ENCODE measurements around the gene DCLK2. TPM values are rescaled to one million over a fixed set of nuclear protein-coding genes. Genes with fewer than 3 reads are reported as not detected.

DCLK2 gene
- total and polyA plus RNA-seq, 2 experiments from 2014 or later, result 3.2 to 4.8 TPM

GRCh38 chr4:150259861-150260567, 181.8 kb downstream of the DCLK2 start:
- DNase-seq (ENCODE audit: low read depth in 1 of 2, low spot score in 1 of 2), result no peak
- Histone ChIP-seq H3K27me3 (no peaks in the 10 kb centered on the region), H3K4me3 (no peak overlapping the region), H3K4me1 (ENCODE audit: low read depth) (peaks cover 6% of the 10 kb centered on the region), H3K9me3 (ENCODE audit: low read depth) (no peaks in the 10 kb centered on the region), H3K27ac (peak overlapping the region; percentile 50), H3K36me3 (no peaks in the 10 kb centered on the region)
- no peak for TF ChIP-seq CTCF (IDR thresholded peaks at IDR 0.05; ENCODE audit: low read depth, low read length)

DNA sequence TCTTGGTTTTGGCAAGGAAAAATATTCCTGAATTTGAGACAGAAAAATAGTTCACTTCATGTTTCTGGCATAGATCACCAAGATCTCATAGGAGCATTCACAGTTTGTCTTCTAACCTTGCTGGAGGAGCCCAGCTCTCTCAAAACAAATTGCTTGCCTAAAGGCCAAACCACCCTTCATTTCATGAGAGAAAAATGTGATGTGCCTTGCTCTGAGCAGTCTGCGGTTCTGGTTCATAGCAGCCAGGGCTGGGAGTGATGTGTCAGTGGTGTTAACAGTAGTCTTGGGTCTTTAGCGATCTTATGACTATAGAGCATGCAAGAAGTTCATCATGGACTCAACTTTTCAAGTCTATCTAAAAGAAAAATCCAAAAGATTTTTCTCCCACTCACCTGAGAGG, 183.3 kb downstream of the DCLK2 start:
- Histone ChIP-seq H3K27ac (no peak overlapping the region), H3K27me3 (no peaks in the 10 kb centered on the region), H3K36me3 (no peaks in the 10 kb centered on the region), H3K4me3 (no peak overlapping the region), H3K9me3 (ENCODE audit: low read depth) (no peaks in the 10 kb centered on the region), H3K4me1 (ENCODE audit: low read depth) (peaks cover 6% of the 10 kb centered on the region)
- no peak for DNase-seq (ENCODE audit: low read depth in 1 of 2, low spot score in 1 of 2)
- no peak for TF ChIP-seq CTCF (IDR thresholded peaks at IDR 0.05; ENCODE audit: low read depth, low read length)

DNA sequence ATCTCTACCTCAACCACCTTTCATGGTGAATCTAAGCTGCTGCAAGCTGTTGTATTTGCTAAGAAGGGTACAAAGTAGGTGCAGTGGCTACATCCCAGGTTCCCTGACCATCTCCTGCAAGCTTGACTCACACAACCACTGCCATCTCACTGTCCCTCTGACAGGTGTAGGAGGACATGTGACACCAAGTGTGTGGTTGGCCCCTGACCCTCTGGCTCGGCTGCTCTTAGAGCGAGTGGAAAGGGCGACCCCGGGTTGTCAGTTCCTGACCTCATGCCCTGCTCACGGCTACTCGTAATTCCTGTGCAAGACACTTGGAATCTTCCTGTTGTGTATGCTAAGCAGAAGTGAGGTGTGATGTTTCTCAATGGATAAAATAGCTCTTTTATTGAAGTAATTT, 184.4 kb downstream of the DCLK2 start:
- no peaks in the 10 kb centered on the region for H3K36me3 ChIP-seq
- H3K4me1 ChIP-seq (ENCODE audit: low read depth), result peaks cover 6% of the 10 kb centered on the region
- H3K4me3 ChIP-seq, result no peak overlapping the region
- TF ChIP-seq CTCF (IDR thresholded peaks at IDR 0.05; ENCODE audit: low read depth, low read length), result no peak
- H3K9me3 ChIP-seq (ENCODE audit: low read depth), result no peaks in the 10 kb centered on the region
- H3K27ac ChIP-seq, result no peak overlapping the region
- DNase-seq (ENCODE audit: low read depth in 1 of 2, low spot score in 1 of 2), result no peak
- H3K27me3 ChIP-seq, result no peaks in the 10 kb centered on the region

GRCh38 chr4:150264595-150265161, 186.4 kb downstream of the DCLK2 start:
- Histone ChIP-seq H3K4me1 (ENCODE audit: low read depth) (peaks cover under 1% of the 10 kb centered on the region), H3K36me3 (no peaks in the 10 kb centered on the region), H3K27me3 (no peaks in the 10 kb centered on the region), H3K9me3 (ENCODE audit: low read depth) (no peaks in the 10 kb centered on the region), H3K4me3 (no peak overlapping the region), H3K27ac (no peak overlapping the region)
- TF ChIP-seq CTCF (IDR thresholded peaks at IDR 0.05; ENCODE audit: low read depth, low read length), result no peak
- no peak for DNase-seq (ENCODE audit: low read depth in 1 of 2, low spot score in 1 of 2)

DNA sequence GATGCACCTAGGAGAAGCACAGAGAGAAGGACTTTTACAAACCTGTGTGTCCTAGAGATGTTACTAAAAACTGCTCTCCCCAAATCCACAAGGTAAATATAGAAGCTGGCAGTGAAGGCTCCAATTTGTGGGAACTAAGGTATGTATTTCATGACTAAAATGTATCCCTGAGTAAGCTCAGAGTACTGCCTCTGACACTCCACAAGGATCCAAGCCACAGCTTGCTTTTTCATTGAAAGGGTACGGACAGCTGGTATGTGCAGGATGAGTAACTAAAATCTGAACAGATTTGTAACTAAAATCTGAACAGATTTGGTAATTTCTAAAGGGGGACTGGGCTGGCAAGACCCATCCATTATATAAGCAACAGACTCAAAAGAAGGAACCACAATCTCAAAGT, 187.6 kb downstream of the DCLK2 start:
- no peak for TF ChIP-seq CTCF (IDR thresholded peaks at IDR 0.05; ENCODE audit: low read depth, low read length)
- H3K4me1 ChIP-seq (ENCODE audit: low read depth), result no peaks in the 10 kb centered on the region
- no peak for DNase-seq (ENCODE audit: low read depth in 1 of 2, low spot score in 1 of 2)
- H3K27me3 ChIP-seq, result no peaks in the 10 kb centered on the region
- H3K9me3 ChIP-seq (ENCODE audit: low read depth), result no peaks in the 10 kb centered on the region
- no peak overlapping the region for H3K4me3 ChIP-seq
- no peaks in the 10 kb centered on the region for H3K36me3 ChIP-seq
- H3K27ac ChIP-seq, result no peak overlapping the region
